GM19351 (cell line): ENCODE measurements around the gene AP3B1.
"Not testable (repeated sequence)": the region's sequence is repeated elsewhere in the genome, so short reads cannot be mapped to it uniquely, and the experiment has no call there.

Experiments
- ATAC-seq: cut with Tn5 transposase; IDR thresholded peaks from one replicate; pipeline ENCODE4 v1.9.1; 2021; ENCODE audit warnings: mild to moderate bottlenecking, moderate library complexity; ENCODE audit not compliant: unreplicated experiment

Gene AP3B1

DNA sequence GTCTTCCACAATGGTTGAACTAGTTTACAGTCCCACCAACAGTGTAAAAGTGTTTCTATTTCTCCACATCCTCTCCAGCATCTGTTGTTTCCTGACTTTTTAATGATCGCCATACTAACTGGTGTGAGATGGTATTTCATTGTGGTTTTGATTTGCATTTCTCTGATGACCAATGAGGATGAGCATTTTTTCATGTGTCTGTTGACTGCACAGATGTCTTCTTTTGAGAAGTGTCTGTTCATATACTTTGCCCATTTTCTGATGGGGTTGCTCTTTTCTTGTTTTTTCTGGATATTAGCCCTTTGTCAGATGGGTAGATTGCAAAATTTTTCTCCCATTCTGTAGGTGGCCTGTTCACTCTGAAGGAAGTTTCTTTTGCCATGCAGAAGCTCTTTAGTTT lies 124.2 kb downstream of the AP3B1 start:
- ATAC-seq = not testable (repeated sequence)

DNA sequence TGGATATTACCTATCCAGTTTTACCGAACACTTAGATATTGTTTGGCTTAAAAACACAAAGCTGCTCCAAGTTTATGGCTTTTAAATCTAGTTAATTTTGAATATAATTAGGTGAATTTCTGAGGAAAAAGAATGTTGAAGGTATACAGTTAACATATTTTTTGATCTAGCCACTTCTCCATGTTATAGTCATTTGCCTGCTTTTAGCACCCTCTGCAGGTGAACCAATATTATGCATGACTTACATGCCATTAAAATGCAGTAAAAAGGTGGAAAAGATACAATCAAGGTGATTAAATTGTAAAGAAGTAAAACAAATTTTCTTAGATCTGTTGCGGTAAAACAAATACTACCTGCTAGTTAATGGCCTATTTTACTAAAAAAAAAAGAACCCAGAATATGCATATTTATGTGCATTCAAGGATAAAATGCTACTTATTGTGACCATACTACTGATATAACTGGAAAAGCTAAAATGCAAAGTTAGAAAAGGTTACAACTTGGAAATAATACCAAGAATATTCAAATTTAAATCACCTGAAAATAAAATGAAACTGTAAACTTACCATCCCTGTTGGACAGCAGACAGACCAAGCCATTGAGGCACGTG lies 132.1 kb downstream of the AP3B1 start:
- ATAC-seq = no peak

DNA sequence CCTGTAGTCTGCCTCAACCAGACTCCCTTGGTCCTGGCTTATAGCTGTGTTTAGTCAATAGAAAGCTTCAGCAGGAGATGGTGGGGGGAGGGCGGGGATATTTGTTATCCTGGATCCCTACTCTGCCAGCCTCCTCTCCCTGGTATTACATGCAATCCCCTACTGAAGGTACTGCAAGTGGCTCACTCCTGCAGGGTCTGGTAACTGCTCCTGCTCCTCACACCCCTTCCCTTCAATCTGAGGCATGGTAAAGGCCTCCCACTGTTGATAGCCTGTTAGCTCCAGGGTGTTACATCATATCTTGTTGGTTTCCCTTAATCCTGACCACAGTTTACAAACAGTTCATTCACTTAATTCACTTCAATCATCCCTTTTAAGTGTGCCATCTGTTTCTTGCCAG lies 137.5 kb downstream of the AP3B1 start:
- no peak for ATAC-seq

DNA sequence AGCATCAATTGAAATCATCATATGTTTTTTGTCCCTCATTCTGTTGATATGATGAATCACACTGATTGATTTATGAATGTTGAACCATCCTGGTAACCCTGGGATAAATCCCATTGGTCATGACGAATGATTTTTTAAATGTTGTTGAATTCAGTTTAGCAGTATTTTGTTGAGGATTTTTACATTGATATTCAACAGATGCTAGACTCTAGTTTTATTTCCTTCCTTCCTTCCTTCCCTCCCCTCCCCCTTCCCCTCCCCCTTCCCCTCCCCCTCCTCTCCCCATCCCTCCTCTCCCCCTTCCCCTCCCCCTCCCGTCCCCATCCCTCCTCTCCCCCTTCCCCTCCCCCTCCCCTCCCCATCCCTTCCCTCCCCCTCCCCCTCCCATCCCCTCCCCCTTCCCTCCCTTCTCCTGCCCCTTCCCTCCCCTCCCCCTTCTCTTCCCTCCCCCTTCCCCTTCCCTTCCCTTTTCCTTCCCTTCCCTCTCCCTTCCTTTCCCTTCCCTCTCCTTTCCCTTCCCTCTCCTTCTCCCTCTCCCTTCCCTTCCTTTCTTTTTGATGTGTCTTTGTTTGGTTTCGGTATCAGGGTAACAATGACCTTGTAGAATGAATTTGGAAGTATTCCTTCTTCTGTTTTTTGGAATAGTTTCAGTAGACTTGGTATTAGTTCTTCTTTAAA lies 142.8 kb downstream of the AP3B1 start:
- no peak for ATAC-seq

DNA sequence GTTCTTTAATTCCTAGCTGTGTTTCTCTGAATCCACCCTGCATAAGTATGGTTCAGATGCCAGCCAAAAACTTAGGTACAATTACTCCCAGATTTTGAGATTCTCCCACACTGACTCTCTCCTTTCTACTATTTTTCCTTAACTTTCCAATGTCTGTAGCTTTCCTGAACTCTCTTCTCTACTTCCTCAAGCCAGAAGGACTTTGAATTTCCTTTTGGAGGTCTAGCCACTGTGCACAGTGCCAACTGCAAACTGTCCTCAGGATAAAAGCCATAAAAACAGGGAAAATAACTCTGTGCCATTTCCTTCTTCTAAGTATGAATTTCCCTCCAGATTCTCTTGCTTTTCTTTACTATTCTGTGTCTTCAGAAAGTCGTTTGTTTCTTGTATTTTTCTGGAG lies 157.2 kb downstream of the AP3B1 start:
- no peak for ATAC-seq

DNA sequence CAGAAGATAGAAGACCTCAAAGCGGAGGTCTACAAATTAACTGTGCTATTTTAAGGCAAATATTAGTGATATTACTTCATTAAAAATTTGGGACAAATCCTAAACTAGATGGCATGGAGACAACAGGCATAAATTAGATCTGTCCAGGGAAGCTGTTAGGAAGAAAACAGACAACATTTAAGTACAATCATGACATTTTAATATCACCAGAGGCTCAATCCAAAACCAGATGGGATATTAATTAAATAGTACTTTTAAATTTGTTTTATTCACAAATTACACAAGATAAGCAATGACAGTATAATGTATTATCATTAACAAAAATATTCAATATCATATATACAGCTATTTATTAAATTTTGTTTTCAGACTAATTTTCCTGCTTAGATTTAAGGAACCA lies 161.1 kb downstream of the AP3B1 start:
- ATAC-seq = no peak

DNA sequence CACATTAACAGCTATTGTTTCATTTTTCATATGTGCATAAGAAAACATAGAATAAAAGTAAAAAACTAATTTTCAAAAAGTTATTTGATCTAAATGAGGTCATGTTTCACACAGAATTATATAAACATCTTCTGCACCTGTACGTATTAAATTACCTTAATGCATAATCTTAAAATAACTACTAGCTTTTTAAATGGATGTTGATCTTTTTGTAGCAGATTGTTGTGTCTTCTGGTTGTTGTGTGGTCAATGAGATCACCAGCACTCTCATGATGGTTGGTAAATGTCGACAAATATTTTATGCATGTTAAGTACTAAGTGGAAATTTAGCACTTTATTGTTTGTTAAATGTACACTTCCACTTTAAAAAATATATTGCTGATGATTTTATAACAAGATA lies 162.0 kb downstream of the AP3B1 start:
- ATAC-seq = no peak

DNA sequence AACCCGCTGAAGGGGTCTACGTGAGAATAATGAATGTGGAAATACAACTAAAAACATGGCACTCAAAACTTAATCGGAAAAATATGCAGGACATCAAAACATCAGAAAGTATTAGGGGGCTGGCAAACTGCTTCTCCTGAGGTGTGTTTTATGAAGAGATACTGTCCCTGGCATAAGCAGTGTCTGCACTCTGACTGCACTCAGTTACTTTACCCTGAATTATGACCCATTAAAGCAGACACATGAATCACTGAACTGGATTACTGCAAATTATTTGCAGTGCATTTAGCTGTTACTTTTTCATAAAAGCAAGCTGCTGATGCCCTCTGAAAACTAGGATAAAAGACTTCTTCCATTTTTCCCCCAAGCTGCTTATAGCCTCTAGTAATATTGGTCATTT lies 164.9 kb downstream of the AP3B1 start:
- no peak for ATAC-seq

DNA sequence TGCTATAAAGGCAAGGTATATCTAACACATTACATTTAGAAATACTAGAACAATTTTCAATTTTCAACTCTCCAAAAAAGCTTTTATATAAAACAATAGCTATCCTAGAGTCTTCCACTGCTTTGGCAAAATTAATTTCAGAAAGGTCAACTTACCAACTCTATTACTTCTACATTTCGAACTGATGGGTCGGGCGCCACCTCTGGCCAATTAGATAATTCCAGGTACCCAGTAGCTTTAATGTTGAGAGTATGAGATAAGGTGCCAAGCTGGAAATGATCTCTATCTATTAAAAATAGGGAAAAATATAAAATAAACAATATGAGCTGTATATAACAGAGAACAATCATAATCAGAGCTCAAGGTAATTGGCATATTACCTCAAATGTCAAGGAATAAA lies 166.6 kb downstream of the AP3B1 start:
- ATAC-seq = no peak

DNA sequence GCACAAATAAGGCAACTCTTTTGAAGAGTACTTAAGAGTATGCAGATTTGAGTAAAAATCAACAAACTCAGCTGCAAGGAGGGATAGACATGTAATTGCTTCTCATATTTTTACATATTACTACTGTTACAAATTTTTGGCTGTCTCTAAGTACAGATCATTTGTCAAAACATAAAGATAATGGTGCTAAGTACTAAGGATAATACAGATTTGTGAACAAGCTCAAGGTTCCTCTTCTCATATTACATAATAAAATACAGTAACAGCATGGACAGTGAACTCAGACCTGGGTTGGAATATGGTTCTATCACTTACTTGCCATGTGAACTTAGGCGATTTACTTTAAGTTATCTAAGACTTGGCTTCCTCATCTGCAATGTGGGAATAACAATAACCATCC lies 168.0 kb downstream of the AP3B1 start:
- no peak for ATAC-seq

DNA sequence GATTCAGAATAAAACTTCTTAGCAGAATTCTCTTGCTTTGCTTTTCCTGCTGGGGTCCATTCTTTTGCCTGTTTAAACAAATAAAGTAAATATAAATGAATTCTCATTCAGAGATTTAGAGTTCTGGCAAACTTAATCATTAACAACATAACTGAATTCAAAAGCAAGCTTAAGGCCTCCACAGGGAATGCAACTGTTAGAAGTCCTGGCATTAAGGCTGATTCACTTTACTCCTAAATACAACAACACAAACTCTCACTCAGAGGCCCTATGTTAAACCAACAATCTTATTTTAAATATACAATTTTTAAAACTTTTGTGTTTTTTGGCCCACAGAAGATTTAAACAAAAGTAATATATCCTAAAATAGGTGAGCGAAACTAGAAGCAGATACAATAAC lies 178.3 kb downstream of the AP3B1 start:
- ATAC-seq = no peak

DNA sequence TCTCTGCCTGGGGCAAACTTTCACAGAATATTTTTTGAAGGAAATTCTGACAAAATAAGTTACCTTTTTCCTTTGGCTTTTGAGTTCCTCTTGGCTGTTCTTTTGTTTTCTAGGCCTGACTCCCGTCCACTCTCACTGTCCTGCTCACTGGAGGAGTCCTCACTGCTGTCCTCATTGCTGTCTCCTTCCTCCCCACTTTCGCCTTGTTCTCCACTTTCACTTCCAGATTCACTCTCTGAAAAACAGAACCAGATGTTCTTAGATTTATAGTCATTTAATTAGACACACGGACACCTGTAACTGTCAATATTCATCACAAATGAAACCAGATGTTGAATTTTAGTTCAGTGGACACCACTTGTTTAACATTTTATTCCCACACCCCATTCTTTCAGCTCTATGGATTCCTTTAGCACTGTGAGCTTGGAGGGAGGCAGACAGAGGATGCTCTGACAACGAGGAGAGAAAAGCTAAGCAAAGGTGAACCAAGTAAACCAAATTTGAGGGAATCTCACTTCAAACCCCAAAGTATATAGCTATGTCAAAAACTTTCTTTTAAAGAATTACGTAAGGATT lies 180.7 kb downstream of the AP3B1 start:
- no peak for ATAC-seq

DNA sequence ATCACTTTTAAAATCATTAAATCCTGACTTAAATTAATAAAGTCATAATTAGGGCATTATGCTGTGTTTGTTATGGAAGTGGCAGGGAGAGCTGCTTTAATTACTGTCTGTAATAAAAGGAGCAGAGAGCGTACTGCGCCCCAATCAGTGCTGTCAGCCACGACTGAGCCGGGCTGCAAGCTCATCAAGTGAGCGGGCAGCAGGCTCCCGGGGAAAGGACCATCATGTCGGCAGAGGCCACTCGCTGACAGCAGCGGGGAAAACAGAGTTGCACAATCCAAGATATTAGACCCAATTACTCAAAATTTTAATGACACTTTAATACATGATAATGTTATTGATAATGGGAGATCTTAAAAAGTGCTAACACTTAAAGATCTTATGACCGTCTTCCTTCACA lies 181.6 kb downstream of the AP3B1 start:
- no peak for ATAC-seq

DNA sequence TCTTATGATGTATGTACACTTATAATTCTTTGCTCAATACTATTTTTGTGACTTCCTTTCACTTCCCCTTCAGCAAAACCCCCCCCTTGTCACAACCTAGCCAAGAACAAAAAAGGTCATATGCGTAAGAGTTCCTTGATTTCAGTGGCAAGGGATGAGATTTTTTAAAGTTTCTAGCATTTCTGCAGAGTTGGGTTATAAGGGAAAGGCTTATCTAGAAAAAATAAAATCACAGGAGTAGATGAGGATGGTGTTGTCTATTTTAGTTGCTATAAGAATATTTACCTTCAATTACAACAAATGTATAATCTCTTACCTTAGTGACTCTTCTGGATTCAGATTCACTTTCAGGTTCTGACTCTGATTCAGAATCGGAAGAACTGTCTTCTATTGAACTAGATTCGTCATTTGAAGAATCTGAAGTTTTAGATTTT lies 184.6 kb downstream of the AP3B1 start:
- peak; percentile 66 for ATAC-seq

DNA sequence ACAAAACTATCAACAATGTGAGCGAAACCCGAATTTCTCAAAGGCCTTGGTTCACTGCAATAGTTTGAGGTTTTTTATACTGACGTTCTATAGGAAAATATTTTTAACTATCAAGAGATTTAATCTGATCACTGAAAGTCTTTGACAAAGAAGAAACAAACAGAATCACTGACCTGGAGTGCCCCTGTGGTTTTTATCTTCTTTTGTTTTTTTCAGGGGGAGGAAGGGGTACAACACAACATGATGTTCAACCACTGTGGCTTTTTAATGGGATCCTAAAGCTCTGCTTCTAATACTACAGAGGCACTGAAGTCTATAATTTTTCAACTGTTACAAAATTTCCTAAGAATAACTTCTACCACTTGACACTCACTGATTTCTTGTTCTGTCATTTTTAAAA lies 185.9 kb downstream of the AP3B1 start:
- no peak for ATAC-seq

DNA sequence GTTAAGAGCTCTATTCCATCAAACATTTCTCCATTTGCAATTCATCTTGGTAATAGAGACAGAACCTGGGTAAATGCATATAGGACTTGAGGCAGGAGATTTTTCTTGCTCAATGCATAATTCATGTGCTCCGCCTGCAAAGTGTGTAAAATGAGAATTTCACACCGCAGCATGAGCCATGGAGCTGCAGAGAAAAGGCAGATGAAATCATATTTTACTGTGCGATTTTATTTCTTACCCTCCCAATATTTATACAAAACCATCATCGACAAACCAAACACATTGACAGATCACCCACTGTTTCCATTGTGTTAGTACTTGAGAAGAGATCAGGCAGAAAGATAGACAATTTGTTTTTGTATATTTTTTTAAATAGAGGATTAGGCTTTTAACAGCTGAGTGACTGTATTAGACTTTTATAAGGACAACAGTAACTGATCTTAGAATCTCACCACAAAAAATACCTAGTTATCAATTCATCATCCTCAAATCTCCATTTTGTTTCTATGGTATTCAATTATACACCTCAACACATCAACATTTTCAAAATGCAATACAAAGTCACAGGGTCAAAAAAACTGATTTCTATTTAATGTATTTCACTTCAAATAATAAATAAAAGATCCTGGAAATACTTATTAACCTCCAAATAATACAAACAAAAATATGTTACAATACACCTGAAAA lies 191.1 kb downstream of the AP3B1 start:
- no peak for ATAC-seq

DNA sequence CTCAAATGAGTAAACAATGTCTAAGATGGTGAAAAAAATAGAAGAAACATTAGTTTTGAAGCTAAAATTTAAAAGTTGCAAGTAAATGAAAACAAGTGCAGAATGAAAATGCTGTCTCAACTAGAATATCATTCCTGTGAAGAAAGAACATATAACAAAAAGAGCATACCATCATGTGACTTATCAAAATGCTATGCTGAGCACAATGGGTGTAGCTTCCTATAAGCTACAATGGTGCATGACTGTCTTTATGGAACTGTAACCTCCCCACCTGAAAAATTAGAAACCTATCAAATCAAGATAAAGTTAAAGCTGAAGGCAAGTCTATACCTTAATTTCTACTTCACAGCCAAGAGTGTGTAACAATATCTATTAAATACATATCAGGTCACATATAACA lies 192.0 kb downstream of the AP3B1 start:
- no peak for ATAC-seq

DNA sequence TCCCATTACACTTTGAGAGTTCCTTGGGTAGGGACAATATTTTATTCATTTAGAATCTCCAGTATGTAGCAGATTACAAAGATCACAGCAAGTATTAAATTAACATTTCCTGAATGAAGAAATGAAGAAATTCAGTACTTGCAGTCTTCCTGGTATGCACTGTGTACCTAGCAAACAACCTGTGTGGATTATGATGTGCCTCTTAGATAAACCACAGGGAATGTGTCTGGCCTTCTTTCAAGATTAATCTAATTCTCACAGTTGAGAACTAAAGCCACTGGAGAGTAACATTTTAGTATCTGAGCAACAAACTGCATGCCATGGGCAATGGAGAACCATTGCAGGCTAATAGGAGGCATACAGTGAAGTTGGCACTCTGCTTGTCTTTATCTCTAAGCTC lies 199.4 kb downstream of the AP3B1 start:
- no peak for ATAC-seq

DNA sequence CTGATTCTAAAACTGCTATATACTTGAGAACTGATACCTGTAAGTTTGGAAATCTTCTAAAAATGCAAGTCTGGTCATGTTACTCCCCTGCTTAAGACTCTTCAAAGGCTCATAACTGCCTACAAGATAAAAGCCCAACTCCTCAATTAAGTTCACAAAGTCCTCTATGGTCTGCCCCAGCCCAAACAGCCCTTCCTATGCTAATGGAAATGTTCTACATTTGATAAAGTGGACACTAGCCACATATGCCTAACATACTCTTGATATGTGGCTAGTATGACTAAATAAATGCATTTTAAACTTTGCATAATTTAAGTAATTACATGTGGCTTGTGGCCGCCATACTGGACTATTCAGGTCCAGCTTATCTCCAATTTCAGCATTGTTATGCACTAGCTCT lies 204.5 kb downstream of the AP3B1 start:
- no peak for ATAC-seq

DNA sequence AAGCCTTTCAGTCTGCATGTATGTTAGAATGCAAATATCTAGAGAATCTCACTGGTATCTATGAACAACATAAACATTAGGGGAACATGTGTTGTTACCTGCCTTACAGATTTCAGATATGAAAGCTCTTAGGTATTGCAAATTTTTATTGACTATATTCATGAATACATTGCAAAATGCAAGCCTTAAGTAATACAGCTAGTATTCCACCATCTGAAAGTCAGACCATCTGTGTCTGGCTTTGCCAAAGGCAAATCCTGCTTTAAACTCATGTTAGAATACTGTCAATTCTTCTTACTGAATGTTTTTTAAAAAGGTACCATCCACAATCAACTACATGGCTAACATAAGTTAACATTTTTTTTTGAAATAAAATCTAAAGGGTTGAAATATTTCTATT lies 215.6 kb downstream of the AP3B1 start:
- no peak for ATAC-seq

DNA sequence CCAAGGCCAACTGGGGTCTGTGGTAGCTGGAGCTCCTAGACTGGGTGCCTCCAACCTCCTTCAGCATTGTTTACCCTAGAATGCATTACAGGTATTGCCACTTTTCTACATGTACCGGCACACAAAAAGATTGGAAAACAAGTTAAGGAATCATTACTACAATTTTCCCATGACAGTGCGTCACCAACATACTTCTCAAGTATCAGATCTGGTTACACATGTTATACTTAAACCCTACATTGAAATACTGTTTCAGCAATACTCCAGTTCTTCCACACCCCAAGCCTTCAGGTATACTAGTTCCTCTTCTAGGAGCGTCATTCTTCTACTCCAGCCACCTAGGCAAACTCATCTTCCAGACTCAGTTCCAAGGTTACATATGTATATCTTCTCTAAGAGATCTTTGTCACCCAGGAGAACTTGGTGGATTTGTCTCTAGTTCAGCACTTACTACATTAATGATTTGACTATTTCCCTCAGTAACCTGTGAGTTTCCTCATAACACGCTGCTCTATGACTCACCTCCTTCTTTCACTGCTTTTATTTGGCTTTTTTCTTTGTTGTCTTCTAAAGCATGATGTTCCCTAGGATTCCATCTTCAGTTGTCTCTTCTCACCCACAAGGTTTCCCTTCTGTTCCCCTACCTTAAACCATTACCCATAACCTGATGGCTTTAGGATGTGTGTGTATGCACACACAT lies 217.0 kb downstream of the AP3B1 start:
- ATAC-seq = no peak
